Keratinocyte (primary cell): ENCODE results near the gene EPHA3. TPM values are rescaled to one million over a fixed set of nuclear protein-coding genes. Genes with fewer than 3 reads are reported as not detected.

Experiments
- DNase-seq: peaks from one replicate; pipeline ENCODE4 v3.0.0-alpha.2; 2011; ENCODE audit warnings: low read depth, missing footprints, low spot score
- FAIRE-seq: peaks from 2 replicates; lab custom pipeline; 2011; peaks lifted over from hg19 to GRCh38; lab: Jason Lieb, UNC
- H2AFZ ChIP-seq: 2 replicates; pipeline ENCODE4 v1.6.0; 2012; ENCODE audit warnings: low read length, control low read depth, inconsistent platforms; ENCODE audit not compliant: control insufficient read depth
- H3K27ac ChIP-seq: 2 replicates; pipeline ENCODE4 v1.5.1; 2011; ENCODE audit warnings: low read length; ENCODE audit not compliant: control insufficient read depth, insufficient read depth
- H3K27me3 ChIP-seq: 3 replicates; pipeline ENCODE4 v1.6.0; 2011; ENCODE audit warnings: low read length; ENCODE audit not compliant: control insufficient read depth, insufficient read depth; ENCODE audit errors: extremely low read depth
- H3K36me3 ChIP-seq, 2 experiments: 2 replicates in 1 of 2; 3 replicates in 1 of 2; pipeline ENCODE4 v1.5.1; 2011; ENCODE audit warnings: low read length in 2 of 2, mild to moderate bottlenecking in 1 of 2; ENCODE audit not compliant: control insufficient read depth in 2 of 2, insufficient read depth in 2 of 2; ENCODE audit errors: extremely low read depth in 1 of 2
- H3K4me1 ChIP-seq: 3 replicates; pipeline ENCODE4 v1.5.1; 2011; ENCODE audit warnings: low read length; ENCODE audit not compliant: control insufficient read depth, insufficient read depth; ENCODE audit errors: extremely low read depth
- H3K4me2 ChIP-seq: 3 replicates; pipeline ENCODE4 v1.6.0; 2011; ENCODE audit warnings: low read depth, low read length; ENCODE audit not compliant: control insufficient read depth, insufficient read depth; ENCODE audit errors: extremely low read depth
- H3K4me3 ChIP-seq, 3 experiments: fragments of 200-600 bp in 1 of 3; sonication (generic) in 1 of 3; 2 replicates in 2 of 3; 3 replicates in 1 of 3; pipeline ENCODE4 v1.5.1; 2011 to 2016; ENCODE audit warnings: low read length in 3 of 3, mild to moderate bottlenecking in 3 of 3, control low read depth in 2 of 3, inconsistent platforms in 1 of 3, low read depth in 1 of 3, mixed read lengths in 1 of 3, mixed run types in 1 of 3, moderate library complexity in 1 of 3; ENCODE audit not compliant: control insufficient read depth in 2 of 3, insufficient read depth in 2 of 3; ENCODE audit errors: extremely low read depth in 1 of 3
- H3K79me2 ChIP-seq: 2 replicates; pipeline ENCODE4 v1.6.0; 2012; ENCODE audit warnings: low read length; ENCODE audit not compliant: control insufficient read depth, insufficient read depth
- H3K9ac ChIP-seq: 3 replicates; pipeline ENCODE4 v1.6.0; 2011; ENCODE audit warnings: low read length; ENCODE audit not compliant: control insufficient read depth, insufficient read depth; ENCODE audit errors: extremely low read depth
- H3K9me1 ChIP-seq: 3 replicates; pipeline ENCODE4 v1.6.0; 2011; ENCODE audit warnings: low read length; ENCODE audit not compliant: control insufficient read depth, insufficient read depth; ENCODE audit errors: extremely low read depth
- H3K9me3 ChIP-seq: 2 replicates; pipeline ENCODE4 v1.5.1; 2012; ENCODE audit warnings: low read depth, low read length; ENCODE audit not compliant: control insufficient read depth
- H4K20me1 ChIP-seq: 3 replicates; pipeline ENCODE4 v1.6.0; 2011; ENCODE audit warnings: low read length; ENCODE audit not compliant: control insufficient read depth, insufficient read depth; ENCODE audit errors: extremely low read depth
- EZH2 ChIP-seq: IDR thresholded peaks from one replicate; pipeline ENCODE4 v1.6.1; 2012; ENCODE audit warnings: inconsistent platforms, mild to moderate bottlenecking, low read length, moderate library complexity
- dilution Hi-C: fragments of 300-500 bp; cut with MboI; formaldehyde crosslinking; loops from one replicate; pipeline ENCODE4 v1.7.0; 2020; ENCODE audit warnings: low sequenced_read_pairs; ENCODE audit not compliant: extremely low pct_ligation_motif_present
- polyA plus RNA-seq, 5 experiments: library from polyadenylated mRNA; depleted of rRNA in 3 of 5; stranded (reverse) in 3 of 5; stranded (forward) in 1 of 5; unstranded in 1 of 5; fragments of >200 nt; gene quantifications; 1 replicate in 1 of 5; 2 replicates in 3 of 5; 3 replicates in 1 of 5; pipeline versions ENCODE4 v1.2.1 to v1.2.3, GENCODE V29; 2011 to 2012; ENCODE audit warnings: missing spikeins in 2 of 5, low read depth in 1 of 5, low replicate concordance in 1 of 5
- TF ChIP-seq, protein P1 (sequence below), 3 experiments: IDR thresholded peaks in 1 of 3; conservative IDR thresholded peaks in 1 of 3; optimal IDR thresholded peaks in 1 of 3; 2 replicates in 2 of 3; 3 replicates in 1 of 3; pipeline versions ENCODE3 to v1.5.1; 2011; ENCODE audit warnings: low read length in 3 of 3, mild to moderate bottlenecking in 3 of 3, moderate library complexity in 2 of 3, control low read depth in 1 of 3, inconsistent platforms in 1 of 3; ENCODE audit not compliant: insufficient read depth in 2 of 3; ENCODE audit errors: extremely low read depth in 1 of 3

EPHA3 gene
- polyA plus RNA-seq, 1 donor (not counting 4 experiments of a cell fraction or from before 2014, with no cell fraction given), result 0.13 TPM

DNA sequence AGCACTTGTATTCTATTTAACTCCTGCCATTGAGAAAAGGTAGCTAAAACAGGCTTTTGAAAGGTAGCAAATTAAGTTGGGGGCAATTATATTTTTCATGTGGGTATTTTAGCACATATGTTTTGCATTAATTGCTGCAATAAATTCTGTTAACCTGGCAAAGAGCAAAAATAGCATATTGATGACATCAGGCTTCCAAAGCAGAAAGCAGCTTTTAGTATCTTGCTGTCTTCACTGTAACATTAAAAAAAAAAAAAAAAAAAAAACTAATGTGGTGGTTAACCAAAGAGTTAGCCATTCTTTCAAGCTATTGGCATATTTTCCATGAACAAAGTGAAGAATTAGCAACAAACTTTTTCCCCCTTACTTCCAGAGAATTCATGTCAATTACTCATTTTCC lies 9.1 kb downstream of the EPHA3 start:
- Histone ChIP-seq H3K27me3 (no peaks in the 10 kb centered on the region), H3K9me1 (no peaks in the 10 kb centered on the region), H3K9ac (no peak overlapping the region), H3K79me2 (no peaks in the 10 kb centered on the region), H3K36me3 (no peaks in the 10 kb centered on the region), H4K20me1 (no peaks in the 10 kb centered on the region), H3K4me2 (no peak overlapping the region), H3K9me3 (no peaks in the 10 kb centered on the region), H3K4me3 (no peak overlapping the region), H3K27ac (no peak overlapping the region), H3K4me1 (peaks cover 10% of the 10 kb centered on the region), H2AFZ (no peak overlapping the region)
- dilution Hi-C loops, result no loop called here
- FAIRE-seq (no peak), DNase-seq (no peak)
- no peak for TF ChIP-seq EZH2
- TF ChIP-seq, protein P1, sequence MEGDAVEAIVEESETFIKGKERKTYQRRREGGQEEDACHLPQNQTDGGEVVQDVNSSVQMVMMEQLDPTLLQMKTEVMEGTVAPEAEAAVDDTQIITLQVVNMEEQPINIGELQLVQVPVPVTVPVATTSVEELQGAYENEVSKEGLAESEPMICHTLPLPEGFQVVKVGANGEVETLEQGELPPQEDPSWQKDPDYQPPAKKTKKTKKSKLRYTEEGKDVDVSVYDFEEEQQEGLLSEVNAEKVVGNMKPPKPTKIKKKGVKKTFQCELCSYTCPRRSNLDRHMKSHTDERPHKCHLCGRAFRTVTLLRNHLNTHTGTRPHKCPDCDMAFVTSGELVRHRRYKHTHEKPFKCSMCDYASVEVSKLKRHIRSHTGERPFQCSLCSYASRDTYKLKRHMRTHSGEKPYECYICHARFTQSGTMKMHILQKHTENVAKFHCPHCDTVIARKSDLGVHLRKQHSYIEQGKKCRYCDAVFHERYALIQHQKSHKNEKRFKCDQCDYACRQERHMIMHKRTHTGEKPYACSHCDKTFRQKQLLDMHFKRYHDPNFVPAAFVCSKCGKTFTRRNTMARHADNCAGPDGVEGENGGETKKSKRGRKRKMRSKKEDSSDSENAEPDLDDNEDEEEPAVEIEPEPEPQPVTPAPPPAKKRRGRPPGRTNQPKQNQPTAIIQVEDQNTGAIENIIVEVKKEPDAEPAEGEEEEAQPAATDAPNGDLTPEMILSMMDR (optimal IDR thresholded peaks at IDR 0.05 in 1 of 3, IDR thresholded peaks at IDR 0.05 in 1 of 3, conservative IDR thresholded peaks at IDR 0.05 in 1 of 3; ENCODE audit: extremely low read depth in 1 of 3, insufficient read depth in 2 of 3, low read length in 3 of 3), result no peak

DNA sequence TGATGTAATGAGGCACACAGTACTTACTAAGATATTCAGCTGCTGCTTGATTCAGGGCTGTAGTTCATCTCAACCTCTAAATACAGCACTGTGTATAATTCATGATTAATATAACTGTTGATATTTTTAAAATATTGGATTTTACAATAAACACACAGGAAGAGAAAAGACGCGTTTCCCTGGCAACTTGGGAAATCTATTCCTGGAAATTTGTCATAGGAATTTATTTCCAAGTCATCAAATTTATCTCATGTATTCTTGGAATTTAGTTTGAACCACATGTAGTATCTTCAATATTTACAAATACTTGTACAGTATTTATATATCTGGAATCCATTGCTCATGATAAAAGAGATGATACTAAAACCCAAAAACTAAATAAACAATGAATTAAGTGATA lies 30.6 kb downstream of the EPHA3 start:
- no peak overlapping the region for H3K9ac ChIP-seq
- H3K36me3 ChIP-seq, result no peaks in the 10 kb centered on the region
- H3K4me1 ChIP-seq, result no peaks in the 10 kb centered on the region
- no peak overlapping the region for H3K4me2 ChIP-seq
- dilution Hi-C loops, result no loop called here
- DNase-seq (no peak), FAIRE-seq (no peak)
- H3K4me3 ChIP-seq, result no peak overlapping the region
- TF ChIP-seq, protein P1 (optimal IDR thresholded peaks at IDR 0.05 in 1 of 3, IDR thresholded peaks at IDR 0.05 in 1 of 3, conservative IDR thresholded peaks at IDR 0.05 in 1 of 3; ENCODE audit: extremely low read depth in 1 of 3, insufficient read depth in 2 of 3, low read length in 3 of 3), result no peak
- no peak for TF ChIP-seq EZH2
- no peaks in the 10 kb centered on the region for H3K9me3 ChIP-seq
- no peaks in the 10 kb centered on the region for H4K20me1 ChIP-seq
- no peak overlapping the region for H2AFZ ChIP-seq
- H3K79me2 ChIP-seq, result no peaks in the 10 kb centered on the region
- H3K27me3 ChIP-seq, result no peaks in the 10 kb centered on the region
- no peak overlapping the region for H3K27ac ChIP-seq
- H3K9me1 ChIP-seq, result no peaks in the 10 kb centered on the region
